GM19351 (cell line): Measurements from ENCODE around the gene TGM6.

Experiments used
- ATAC-seq: cut with Tn5 transposase; IDR thresholded peaks from one replicate; pipeline ENCODE4 v1.9.1; 2021; ENCODE audit warnings: mild to moderate bottlenecking, moderate library complexity; ENCODE audit not compliant: unreplicated experiment

TGM6 gene

DNA sequence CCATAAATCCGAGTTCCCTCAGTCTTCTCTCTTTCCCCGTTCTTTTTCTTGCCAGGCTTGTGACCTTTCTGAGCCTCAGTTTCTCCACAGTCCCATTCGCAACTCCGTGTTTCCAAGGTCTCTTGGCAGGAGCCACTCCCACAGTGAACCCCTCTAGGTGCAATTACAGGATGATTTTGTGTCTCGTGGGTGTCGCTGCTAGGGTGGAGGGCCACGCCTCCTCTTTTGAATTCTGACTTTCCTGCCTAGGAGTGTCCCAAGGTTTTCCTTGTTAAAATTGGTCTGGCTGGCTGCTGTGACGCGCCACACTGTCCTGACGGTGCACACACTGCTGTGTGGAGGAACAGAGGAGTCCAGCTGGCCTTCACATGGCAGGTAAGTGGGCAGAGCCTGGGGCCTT lies at the start of gene TGM6:
TSS of gene TGM6 (plus strand) at position 301 of the 400 bp plus-strand sequence. CDS start at position 369, 68 bp downstream.
- ATAC-seq: no peak

DNA sequence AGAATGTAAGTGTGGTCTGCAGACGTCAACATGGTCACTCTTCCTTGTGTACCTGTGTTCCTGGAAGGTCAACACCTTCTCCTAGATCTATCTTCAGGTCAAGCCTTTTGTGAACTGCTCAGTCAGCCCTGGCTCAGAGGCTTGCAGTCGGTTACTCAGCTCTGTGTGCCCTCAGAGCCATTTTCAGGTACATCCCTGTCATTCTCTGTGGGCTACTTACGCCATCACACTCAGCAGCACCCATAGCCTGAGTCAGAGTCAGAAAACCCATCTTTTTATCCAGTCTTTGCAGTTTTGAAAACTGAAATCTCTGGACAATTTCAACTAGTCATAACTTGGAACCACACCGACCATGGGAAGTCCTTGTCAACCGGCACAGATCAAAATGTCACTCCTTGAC lies 49.6 kb upstream of the TGM6 start:
- no peak for ATAC-seq

DNA sequence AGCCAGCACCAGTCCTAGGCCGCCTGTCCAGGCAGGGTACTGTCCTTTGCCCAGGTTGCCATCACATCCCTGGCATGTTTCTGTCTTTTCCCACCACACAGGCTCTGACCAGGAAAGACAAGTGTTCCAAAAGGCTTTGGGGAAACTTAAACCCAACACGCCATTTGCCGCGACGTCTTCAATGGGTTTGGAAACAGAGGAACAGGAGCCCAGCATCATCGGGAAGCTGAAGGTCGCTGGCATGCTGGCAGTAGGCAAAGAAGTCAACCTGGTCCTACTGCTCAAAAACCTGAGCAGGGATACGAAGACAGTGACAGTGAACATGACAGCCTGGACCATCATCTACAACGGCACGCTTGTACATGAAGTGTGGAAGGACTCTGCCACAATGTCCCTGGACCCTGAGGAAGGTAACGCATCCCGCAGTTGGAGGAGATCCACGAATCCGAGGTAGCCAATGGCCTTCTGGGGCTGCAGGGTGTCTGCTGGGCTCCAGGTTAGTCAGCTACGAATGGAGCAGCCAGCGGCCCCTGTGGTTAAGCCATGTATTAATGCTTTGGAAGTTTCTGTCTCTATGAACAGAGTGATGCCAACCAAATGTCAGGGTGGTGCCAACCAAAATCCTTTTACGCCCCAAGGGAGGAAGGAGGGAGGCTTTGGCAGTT lies 48.7 kb upstream of the TGM6 start:
- ATAC-seq: no peak

DNA sequence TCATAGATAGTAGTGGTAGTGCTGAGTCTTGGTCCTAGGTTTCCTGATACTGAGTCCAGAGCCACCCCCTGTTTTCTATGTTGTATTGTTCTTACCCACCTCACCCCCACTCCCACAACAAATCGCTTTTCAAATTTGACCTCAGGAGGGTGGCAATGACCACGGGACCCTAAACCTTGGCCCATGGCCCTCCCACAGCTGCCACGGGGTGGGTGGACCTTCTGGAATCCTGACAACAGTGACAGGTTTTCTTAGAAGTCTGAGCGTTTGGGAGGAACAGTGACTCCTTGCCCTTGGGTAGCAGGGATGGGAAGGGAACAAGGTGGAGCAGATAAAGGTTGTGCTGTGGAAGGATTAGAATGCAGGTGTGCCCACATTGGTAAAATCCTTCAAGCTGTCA lies 48.0 kb upstream of the TGM6 start:
- ATAC-seq: no peak

DNA sequence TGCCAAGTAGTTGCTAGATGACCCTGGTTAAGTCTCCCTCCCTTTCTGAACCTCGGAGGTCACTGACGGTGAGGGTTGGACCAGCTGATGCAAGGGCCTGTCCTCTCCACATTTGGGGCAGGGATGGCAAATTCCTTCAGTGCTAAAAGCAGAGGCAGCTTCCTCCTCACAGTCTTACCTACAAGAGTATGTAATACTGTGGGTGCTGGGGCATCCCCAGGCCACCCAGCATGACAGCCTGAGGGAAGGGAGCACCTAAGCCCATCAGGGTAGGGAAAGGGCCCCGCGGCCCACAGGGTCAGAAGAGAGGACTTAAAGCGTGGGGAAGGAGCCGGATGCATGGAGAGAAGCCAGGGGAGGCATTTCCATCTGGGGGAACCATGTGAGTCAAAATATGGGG lies 46.9 kb upstream of the TGM6 start:
- ATAC-seq: no peak

DNA sequence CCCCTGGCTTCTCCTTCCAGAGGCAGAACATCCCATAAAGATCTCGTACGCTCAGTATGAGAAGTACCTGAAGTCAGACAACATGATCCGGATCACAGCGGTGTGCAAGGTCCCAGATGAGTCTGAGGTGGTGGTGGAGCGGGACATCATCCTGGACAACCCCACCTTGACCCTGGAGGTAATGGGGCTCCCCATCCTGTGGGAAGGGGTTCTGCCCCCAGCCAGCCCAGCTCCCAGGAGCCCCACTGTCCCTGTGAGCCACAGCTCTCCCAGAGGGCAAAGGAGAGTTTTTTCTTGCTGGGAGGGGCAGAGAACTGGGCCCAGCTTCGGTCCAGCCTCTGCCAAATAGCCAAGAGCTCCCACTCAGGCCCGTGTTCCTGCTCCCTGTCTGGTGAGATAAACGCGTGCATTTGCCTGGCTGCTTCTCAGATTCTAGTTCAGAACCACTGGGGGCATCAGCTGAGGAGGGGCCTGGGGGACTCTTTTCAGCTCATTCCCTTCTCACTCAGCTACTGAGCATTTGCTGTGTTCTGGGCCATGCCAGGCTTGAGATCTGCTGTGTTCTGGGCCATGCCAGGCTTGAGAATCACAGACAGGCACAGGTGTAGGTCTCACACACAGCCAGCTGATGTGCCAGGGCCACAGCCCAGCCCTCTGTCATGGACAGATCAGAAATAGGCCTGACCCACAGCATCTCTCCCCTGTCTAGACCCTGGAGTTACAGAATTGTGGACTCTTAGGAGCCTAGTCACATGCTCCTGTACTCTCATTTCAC lies 45.4 kb upstream of the TGM6 start:
- ATAC-seq: no peak

DNA sequence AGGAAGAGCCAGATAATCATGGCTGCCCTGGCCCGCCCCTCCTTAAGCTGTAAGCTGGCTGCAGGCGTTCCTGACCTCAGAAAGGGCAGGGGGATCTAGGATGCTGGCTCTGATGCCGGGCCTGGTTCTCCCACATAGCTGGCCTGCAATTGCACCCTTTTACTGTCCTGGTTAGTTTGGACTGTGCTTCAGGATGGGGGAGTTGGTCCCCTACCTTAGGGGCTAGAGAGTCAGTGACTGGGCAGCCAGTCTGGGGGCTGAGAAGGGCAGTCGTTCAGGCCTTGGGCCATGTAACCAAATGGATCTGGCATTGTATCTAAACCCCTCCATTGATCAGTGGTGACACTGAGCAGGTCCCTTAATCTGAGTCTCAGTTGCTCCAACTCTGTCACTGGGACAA lies 44.2 kb upstream of the TGM6 start:
- no peak for ATAC-seq

DNA sequence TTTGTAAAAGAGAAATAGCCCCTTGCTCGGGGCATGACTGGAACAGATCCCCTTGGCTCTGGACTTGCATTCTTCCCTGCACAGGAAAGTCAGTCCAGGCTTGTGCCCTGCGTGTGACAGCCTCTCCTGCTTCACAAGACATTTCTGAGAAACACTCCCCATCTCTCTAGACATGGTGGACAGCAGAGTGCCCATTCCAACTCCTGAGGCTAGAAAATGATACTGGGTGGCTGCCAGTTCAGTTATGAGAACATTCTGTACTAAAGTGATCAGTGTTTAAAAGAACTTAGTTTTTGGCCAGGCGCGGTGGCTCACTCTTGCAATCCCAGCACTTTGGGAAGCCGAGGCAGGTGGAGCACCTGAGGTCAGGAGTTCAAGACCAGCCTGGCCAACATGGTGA lies 43.6 kb upstream of the TGM6 start:
- ATAC-seq: no peak

DNA sequence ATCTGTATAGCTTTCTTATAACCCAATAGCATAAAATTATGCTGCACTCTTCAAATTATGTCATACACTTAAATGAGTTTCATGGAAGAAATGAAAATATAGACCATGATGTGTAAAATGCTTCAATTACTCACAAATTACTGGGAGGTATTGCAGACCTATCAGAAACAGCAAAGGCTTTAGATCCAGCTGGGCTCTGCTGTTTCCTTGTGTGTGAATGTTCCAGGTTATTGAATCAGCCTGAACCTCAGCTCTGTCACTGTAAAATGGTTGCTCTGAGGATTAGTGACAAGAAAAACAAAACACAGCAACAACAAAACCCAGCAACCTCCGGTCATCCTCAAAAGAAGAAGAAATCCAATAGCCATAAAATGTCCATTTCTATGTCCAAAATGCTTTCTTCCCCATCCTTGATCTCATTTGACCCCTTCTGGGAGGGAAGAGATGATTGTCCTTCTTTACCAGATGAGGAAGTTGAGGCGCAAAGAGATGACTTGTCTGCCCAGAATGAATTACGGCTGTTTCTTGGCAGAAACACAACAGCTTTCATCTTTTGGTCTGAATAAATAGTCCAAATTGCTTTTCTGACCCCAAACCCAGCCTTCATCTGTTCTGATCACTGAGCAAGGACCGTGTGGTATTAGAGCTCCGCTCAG lies 42.2 kb upstream of the TGM6 start:
- ATAC-seq: no peak

DNA sequence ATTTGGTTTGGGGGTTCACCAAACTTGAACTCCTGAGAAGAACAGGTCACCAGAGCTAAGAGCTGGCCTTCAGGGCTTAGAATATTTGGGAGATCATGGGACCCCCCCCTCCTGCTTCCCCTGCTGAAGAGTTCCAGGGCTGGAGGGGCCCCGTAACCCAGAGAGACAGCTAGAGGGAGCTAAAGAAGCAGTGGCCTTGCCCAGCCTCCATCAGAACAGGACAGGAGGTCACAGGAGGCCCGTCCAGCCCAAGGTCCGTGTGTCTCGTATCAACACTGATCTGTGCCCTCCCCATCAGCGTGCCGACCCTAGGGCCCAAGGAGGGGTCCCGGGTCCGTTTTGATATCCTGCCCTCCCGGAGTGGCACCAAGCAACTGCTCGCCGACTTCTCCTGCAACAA lies 40.6 kb upstream of the TGM6 start:
- ATAC-seq: no peak

DNA sequence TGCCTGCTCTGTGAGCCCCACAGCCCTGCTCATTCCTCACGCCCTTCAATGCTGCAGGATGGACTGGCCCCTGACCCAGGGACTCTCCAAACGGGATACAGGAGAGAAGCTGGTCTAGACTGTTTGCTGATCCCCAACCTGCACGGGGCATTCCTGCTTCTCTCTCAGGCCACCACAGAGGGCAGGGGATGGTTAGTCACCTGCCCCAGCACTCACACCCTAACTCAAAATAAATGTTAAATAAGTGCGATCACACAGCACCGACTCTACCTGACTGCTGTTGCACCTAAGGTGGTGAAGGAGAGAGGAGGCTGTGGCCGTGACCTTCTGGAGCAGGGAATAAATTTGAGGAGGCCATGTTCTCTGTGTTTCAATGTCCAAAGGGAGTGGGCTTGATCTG lies 39.9 kb upstream of the TGM6 start:
- no peak for ATAC-seq

DNA sequence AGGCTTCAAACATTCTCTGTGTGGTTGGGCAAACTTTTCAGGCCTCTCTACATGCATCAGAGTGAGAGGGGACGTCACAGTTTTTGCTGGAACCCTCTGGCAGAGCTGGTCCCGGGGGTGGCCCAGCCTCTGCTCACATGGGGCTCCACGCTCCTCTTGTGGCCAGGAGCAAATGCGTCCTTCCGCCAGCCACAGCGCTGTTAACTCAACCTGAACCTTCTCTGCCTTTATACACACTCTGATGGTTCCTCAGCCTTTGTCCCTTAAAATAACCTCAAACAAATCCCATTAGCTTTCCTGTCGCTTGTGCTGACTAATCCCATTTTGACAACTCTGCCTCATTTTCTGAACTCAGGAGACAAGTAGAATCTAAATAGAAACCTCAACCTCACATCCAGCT lies 39.4 kb upstream of the TGM6 start:
- ATAC-seq: no peak

DNA sequence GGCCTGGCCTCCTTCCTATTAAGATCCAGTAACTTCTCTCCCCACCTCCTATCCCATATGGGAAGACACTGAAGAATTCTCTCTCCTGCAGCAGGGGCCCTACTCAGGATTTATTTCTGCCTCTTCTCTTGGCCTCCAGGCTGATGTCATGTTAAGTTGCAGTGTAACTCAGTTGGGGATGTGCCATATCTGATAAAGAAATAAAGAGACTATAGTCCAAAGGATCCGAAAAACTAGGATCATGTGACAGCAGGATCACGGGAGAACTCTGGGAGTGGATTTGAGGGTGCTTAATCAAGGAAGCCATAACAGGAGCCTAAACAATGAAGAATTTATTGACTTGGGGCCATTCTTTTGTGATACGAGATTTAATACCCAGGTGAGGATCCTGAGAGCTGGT lies 38.5 kb upstream of the TGM6 start:
- no peak for ATAC-seq

DNA sequence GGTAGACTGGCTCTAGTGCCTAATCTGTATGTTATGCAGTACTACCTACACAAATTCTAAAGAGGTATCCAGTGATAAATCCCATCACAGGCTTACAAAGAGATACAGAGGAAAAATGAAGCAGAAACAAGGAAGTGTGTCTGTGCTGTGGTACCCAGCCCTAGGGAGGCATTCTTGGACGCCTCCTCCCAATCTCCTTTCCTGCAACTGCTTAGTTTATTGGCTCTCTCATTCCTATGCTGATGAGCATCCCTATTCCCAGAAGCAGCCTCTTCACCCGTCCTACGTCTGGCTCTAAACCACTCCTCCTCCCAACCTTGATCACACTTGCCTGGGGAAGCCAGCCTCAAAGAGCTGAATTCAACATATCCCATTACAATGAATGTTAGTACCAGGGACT lies 34.5 kb upstream of the TGM6 start:
- no peak for ATAC-seq

DNA sequence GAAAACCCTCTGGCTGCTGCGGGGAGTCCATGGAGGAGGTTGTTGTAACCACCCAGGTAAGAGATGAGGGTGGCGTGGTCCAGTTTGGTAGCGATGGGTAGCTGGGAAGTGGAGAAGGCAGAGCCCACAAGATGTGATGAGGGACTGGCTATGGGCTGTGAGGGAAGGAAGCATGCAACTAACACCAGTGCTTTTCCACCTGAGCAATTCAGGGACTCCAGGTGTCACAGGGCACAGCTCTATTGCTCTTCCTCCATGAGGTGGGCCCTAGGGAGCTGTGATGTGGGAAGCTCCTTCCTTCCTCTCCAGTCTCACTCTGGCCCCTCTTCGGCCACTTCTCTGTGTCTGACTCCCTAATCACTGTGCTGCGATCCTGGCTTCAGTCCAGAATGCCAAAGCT lies 32.4 kb upstream of the TGM6 start:
- no peak for ATAC-seq

DNA sequence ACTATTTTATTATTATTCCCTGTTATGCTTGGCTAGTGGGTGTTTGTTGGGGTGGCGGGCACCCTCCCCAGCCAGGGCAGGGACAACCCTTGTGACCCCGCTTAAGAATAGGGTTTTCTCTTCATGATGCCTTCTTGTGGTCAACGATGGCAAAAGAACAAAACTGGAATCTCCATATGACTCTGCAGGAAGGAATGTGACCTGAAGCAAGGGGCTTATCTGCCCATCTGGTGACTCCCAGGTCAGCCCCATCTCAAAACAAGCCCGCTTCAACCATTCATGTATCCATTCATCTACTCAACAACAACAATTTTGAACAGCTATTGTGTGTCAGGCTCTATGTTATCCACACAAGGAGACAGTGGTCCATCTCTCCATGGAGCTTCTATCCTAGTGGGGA lies 30.9 kb upstream of the TGM6 start:
- no peak for ATAC-seq

DNA sequence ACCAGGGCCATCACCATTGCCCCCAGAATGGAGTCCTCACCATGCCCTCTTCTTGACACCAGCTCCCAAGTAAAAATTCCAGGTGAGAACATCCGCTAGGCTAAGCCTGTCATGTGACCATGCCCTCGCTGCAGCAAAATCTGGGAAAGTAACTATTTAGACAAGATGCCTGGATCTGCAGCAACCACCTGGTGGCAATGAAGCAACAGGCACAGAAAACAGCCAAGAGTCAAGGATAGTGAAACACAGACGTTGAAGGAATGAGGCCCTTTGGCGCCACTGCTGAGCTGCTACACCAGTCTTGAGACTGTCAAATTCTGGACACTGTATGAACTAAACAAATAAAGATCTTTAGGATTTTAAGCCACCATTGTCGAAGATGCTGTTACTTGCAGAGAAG lies 30.1 kb upstream of the TGM6 start:
- no peak for ATAC-seq

DNA sequence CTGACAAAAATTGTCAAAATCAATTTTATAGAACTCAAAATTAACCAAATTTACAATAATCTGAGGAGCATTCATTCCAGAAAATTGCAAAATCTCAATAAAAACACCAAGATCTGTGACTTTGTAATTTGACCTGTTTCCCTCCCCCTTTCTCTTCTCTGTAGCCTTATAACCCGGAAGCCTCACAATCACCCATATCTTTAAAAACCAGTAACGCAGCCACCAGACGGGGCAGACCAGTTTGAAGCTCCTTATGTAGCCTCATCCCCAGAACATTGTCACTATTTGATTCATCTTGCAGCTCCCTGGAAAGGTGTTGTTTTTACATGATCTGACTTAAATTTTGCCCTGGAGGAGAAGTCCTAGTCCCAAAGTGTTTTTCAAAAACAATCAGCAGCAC lies 27.5 kb upstream of the TGM6 start:
- no peak for ATAC-seq

DNA sequence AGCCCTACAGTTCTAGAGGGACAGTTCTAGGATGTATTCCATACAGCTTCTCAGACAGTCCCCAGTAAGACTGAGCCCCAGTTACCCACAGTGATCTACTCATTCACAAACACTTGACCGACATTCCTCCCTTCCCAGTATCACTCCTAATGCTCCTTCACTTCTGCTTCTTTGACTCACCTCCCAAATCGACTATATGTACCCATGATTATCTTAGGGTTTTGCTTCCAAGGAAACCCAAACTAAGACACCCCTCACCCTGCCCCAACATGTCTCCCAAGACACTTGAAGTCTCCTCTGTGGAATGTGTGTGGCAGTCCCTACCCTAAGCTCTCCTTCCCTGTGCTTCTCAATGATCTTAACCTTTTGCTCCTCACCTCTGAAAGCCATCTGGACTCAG lies 23.6 kb upstream of the TGM6 start:
- no peak for ATAC-seq

DNA sequence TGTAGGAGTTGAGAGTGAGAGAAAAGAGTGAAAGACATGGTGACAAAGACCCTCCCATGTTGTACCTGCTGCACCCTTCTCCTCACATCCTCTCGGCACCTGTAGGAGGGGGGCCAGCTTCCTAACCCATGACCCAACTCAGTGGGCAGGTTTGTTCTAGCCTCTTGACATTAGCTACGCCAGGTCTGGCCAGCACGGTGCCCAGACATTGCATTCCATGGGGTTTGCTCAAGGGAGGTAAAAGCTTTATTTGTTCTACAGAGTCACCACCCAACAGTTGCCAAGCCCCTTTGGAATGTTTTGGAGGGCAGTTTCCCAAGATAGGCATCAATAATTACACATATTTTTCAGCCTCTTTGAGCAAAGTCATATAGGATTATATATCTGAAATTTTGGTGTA lies 22.7 kb upstream of the TGM6 start:
- ATAC-seq: no peak

DNA sequence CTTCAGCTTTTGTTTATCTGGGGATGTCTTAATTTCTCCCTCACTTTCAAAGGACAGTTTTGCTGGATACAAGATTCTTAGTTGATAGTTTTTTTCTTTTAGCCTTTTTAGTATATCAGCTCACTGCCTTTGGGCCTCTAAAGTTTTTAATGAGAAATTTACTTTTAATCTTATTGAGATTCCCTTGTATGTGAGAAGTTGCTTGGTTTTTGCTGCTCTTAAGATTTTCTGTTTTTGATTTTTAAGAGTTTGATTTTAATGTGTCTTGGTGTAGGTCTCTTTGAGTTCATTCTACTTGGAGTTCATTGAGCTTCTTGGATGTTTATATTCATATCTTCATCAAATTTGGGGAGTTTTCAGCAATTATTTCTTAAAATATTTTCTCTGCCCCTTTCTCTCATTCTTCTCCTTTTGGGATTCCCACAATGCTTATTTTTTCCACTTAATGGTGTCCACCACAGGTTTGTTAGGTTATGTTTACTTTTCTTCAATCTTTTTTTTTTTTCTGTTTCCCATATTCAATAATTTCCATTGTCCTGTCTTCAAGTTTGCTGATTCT lies 19.6 kb upstream of the TGM6 start:
- no peak for ATAC-seq

DNA sequence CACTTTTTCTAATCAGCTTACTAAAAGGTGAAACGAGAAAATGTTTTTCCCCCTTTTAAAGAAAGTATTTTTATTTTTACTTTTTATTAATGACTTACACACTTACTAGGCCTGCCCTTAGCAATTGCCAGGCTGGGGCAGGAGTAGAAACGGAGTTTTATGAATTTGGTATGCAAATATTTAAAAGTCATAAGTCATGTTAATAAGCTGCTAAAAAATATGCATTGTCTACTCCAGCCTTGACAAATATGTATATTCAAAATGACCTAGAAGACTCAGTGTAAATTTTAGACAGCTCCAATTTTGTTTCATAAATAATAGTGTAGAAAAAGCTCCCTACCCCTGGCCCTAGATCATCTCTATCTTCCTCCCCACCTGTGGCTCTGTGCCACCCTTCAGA lies 17.5 kb upstream of the TGM6 start:
- no peak for ATAC-seq
